SW 1271 (cell line): ENCODE measurements around the gene PCGF6.
A peak's percentile ranks its signal among the peaks of the same experiment; 100 is the strongest.
"Not testable (repeated sequence)": the region's sequence is repeated elsewhere in the genome, so short reads cannot be mapped to it uniquely, and the experiment has no call there.

Experiments used
- DNase-seq, 2 experiments: peaks; one replicate each; lab custom pipeline; 2025; lab: John Stamatoyannopoulos, UW

Gene PCGF6

DNA sequence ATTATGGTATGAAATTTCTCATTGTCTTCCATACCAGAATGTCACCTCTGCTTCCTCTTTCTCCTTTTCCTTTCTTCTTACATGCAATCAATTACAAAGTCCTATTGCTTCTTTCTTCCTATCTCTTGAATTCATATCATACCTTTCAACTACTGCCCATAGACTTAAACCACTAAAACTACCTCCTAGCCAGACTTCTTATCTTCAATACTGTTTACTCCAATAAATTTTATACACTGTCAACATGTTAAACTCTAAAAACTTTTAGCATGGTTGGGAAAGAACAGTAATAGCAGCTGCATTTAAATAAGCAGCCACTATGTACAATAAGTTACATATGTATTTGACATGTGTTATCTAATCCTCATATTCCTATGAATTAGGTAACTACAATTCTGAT is 34.9 kb downstream of the PCGF6 start:
- no peak for DNase-seq

DNA sequence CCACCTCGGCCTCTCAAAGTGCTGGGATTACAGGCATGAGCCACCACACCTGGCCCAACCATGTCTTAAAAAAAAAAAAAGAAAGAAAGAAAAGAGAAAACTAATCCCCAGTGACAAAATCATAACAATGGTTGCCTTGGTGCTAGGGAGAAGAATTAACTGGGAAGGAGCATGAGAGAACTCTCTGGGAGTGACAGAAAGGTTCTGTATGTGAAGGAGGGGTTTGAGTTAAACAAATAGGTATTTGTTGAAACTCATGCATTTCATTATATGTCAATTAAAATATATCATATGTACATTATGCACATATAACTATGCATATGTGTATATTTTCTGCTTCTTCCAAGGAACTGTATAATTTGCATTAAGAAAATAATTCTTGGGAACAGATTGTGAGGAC is 40.7 kb downstream of the PCGF6 start:
- no peak for DNase-seq

DNA sequence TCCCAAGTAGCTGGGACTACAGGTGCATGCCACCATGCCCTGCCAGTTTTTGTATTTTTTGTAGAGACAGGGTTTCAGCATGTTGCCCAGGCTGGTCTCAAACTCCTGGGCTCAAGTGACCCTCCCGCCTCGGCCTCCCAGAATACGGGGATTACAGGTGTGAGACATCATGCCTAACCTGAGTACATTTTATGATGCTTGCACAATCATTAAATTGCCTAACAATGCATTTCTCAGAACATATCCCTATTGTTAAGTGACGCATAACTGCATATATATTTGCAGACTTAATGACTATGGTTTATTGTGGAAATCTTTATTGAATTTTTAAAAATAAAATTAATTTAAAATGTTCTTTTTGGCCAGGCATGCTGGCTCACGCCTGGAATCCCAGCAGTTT is 43.3 kb downstream of the PCGF6 start:
- no peak for DNase-seq

DNA sequence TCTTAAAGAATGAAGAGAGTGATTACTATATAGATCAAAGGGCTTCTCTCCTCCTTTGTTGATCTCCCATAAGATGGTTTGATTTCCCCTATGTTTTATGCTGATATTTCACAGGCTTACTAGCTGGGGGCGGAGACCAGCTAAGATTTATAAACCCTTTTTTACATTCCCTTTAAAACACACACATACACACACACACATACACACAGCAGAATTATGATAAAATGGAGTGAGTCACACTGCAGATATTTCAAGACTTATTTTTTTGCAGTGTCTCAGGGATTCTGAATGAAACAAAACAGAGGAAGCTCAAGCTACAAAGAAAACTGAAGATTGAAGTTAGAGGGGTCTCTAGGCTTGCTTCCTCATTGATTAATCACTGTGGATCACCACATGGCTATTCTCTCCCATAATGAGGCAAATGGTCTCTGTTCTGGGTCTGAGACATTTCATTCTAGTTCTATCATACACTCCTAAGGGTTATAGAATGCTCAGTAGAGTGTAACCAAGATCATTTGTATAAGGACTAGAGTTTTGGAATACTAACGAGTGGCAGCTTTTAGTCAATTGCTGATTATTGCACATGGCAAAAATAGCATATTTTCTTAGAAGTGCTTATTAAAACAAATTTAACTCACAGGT is 55.4 kb downstream of the PCGF6 start:
- no peak for DNase-seq

DNA sequence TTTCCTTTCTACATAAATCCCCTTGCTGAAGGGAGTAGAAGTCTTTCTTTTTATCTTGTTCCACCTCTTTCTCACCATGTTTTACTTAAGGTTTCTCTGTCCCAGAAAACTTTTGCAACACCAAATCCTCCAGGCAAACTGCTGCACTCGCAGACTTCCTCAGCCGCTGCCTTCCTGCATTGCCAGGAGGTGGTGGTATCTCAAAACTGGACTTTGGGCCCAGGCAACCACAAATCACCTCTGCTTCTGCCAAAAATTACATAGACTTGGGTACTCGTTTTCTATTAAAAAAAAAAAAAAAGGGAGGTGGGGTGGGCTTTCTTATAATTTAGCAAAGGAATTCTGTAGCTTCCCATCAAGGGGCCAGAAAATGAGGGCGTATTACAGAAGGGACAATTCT is 59.4 kb downstream of the PCGF6 start:
- DNase-seq: no peak

DNA sequence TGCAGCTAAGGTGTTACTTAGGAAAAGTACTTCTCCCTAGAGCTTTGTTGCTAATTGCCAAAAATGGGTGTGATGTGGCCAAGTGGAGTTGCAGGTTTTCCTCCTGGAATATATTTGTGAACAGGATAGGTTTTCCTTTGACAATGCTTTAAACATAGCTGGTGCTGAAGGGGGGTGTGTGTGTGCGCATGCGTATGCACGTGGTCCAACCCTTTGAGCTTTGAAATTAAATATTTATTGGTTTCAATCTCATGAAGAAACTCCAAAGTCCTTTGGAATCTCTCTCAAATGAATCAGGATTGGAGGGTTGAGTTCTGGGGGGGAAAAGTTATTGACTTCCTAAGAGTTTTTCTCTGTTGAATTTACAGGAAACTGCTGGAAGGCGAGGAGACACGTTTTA is 62.9 kb downstream of the PCGF6 start:
- DNase-seq: no peak

DNA sequence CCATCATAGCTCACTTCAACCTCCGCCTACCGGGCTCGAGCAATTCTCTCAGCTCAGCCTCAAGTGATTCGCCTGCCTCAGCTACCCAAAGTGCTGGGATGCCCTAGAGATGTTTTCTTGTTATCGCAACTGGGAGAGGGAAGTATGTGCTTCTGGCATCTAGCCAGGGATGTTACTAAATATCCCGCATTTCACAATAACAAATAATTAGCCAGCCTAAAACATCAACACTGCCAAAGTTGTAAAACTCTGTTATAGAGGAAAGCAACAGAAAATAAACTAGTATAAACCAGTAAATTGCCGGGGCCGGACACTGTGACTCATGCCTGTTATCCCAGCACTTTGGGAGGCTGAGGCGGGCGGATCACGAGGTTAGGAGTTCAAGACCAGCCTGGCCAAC is 66.8 kb downstream of the PCGF6 start:
- no peak for DNase-seq

DNA sequence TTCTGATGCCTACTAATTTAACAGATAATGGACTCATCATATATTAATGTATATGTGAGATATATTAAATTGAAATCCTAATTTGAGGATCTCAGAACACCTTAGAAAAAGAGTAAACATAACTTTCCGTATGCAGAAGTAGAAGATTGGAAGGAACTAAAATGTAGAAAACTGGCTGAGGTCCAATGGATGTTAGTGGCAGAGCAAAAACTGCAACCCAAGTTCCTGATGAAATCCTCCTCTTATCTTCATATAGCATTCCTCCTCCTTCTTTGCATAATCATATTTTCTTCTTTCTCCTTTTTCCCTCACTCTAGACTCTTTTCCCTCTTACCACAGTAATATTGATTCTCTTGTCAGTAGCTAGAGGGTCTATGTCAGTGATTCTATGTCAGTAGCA is 68.0 kb downstream of the PCGF6 start:
- no peak for DNase-seq

DNA sequence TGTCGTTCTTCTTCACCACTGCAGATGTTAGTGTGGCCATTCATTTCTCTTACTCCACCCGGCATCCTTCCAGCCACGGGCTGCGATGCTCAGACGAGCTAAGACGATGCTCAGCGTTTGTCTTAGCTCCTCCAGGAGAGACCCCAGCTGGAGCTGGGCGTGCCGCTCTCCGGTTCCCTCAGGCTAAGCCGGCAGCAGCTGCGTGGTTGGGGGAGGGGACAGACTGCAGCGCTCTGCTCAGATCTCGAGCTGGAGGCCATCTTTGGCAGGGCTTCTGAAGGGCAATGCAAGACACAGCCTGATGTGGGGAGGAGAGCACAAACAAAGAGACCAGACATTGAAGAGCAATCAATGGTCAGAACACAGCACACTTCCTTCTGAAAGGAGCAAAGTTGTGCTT is 69.2 kb downstream of the PCGF6 start:
- DNase-seq: no peak

DNA sequence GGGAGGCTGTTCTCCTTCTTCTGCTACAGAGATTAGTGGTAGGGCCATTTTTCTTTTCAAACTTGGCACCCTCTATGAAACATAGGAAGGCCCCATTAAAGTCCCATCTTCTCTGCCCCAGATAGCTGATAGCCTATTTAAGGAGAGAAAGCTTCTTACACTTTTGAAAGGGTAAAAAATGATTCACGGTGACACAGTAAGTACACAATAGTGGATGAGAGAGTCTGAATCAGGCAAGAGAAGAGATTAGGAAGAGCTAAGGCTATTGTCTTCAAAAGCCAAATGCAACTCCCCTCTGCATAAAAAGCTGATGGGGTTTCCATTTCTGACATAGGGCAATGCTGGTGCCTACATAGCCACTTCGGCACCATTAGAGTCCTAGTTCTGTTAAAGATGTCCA is 70.4 kb downstream of the PCGF6 start:
- DNase-seq: no peak

DNA sequence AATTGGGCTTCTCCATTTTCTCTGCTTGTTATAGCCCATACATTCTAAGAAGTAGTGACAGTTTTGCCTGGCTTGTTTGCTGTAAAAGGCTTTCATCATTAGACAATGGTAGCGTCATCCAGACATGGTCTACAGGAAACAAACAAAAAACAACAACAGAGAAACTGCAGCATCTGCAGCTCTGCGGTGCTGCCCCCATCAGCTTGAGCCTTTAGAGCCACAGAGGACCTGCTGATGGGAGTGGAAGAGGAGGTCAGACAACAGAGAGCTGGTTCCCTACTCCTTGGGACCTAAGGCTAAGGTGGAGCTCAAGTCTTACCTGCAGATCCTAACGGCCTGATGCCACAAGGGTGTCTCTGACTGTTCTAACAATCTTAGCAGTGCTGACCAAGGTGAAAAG is 70.9 kb downstream of the PCGF6 start:
- DNase-seq: no peak

DNA sequence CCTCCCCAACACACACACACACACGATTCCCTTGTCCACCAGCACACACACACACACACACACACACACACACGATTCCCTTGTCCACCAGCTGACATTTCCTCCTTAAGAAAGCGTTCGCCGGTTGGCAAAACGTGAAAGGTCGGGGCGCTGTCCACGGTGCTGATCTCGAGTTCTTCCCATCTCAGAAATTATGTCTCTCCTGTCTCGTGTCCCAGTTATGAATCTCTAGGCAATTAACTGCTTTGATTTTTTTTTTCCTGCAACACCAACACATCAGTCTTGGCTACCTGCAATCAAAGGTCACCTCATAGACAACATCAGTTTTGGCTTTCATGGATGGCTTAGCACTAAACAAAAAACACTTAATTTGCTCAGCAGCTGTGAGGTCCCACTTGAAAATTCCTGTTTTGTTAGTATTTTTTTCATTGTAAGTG is 72.1 kb downstream of the PCGF6 start:
- peak in 1 of 2 experiments; percentile 15 for DNase-seq

DNA sequence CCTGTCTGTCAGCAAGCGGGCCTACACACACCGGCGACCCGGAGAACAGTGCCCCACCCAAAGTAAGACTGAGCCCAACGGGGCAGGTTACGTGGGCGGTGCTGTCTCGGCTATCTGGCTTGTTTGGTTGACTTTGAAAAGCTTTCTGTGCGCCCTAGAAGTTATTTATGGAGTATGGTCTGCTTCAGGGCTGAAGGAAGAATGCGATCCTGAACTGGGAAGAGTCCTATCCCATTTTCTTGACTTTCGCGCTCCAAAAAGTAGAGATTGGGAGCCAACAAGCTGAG is 72.5 kb downstream of the PCGF6 start:
- no peak for DNase-seq

DNA sequence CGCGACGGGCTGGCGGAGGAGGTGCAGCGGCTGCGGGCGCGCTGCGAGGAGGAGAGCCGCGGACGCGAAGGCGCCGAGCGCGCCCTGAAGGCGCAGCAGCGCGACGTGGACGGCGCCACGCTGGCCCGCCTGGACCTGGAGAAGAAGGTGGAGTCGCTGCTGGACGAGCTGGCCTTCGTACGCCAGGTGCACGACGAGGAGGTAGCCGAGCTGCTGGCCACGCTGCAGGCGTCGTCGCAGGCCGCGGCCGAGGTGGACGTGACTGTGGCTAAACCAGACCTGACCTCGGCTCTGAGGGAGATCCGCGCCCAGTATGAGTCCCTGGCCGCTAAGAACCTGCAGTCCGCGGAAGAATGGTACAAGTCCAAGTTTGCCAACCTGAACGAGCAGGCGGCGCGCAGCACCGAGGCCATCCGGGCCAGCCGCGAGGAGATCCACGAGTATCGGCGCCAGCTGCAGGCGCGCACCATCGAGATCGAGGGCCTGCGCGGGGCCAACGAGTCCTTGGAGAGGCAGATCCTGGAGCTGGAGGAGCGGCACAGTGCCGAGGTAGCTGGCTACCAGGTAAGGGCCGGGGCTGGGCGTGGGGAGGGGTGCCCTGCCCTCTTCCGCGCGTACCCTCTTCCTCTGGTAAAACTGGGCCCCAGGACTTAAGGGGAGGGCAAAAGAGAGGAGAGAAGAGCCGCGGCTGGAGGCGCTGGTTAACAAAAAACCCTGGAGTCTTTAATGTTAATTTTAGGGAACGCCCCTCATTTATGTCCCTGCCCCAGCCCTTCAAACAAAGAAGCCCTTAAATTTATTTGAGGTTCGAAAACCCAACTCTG is 73.0 kb downstream of the PCGF6 start:
- DNase-seq: no peak

DNA sequence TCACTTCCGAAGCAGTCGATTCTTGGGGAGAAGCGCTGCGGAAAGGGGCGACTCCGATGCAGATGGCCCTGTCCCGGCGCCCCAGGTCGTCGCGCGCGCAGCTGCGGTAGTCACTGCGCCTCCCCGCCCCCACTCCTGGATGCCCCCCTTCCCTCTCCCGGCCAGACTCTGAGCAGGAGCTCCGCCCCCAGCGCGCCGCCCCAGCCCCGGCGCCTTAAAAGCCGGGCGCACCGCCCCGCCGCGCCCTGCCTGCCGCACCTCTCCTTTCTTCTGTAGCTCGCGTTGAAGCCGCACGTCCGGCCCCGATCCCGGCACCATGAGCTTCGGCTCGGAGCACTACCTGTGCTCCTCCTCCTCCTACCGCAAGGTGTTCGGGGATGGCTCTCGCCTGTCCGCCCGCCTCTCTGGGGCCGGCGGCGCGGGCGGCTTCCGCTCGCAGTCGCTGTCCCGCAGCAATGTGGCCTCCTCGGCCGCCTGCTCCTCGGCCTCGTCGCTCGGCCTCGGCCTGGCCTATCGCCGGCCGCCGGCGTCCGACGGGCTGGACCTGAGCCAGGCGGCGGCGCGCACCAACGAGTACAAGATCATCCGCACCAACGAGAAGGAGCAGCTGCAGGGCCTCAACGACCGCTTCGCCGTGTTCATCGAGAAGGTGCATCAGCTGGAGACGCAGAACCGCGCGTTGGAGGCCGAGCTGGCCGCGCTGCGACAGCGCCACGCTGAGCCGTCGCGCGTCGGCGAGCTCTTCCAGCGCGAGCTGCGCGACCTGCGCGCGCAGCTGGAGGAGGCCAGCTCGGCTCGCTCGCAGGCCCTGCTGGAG is 73.8 kb downstream of the PCGF6 start, which contains the start of gene INA:
Gene INA, plus strand, starts transcription at position 243 of the 817 bp plus-strand sequence. Its CDS starts 74 bp downstream, at position 317.
- DNase-seq: peak; percentile 10 to 60

DNA sequence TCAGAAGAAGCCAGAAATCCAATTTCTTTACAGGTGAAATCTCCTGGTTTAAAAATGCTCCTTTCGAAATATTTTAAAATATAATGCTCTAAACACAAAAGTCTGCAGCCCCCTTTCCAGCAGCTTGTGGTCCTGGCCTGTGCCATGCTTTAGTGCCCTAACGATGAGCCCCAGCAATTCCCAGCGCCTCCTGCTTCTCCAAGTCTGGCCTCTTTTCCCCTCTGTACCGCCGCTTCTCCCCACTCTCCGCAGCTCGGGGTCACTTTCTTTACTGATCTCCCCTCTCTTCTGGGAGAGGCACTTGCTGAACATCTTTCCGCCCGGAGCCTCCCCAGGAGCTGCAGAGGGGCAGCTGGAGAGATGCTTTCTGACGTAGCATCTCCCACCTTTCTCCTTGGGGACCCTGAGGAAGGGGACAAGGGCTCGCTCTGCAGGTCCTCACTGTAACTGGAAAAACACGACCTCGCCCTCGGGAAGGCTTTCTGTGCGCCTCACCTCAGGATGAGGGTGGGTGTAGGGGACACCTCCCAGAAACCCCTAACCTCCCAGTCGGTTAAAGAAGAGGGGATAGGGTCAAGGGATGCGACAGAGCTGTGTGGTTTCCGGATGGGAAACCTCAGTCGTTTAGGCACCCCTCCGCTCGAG is 74.6 kb downstream of the PCGF6 start:
- DNase-seq: no peak

DNA sequence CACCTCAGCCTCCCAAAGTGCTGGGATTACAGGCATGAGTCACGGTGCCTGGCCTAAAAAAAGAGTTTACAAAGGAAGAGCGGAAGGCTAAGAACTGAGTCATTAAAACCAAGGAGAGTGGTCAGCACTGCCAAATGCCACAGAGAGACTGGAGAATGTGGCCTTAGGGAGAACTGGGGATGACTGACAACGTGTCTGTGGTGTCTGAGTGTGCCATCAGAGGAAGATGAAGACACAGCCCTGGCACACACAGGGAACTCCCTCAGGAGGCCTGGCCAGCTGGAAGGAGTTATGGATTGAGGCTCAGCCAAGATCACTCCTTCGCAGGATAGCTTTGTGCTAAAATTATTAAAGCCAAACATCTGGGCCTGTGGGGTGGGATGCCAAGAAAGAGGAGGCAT is 77.9 kb downstream of the PCGF6 start:
- peak; percentile 93 to 98 for DNase-seq

DNA sequence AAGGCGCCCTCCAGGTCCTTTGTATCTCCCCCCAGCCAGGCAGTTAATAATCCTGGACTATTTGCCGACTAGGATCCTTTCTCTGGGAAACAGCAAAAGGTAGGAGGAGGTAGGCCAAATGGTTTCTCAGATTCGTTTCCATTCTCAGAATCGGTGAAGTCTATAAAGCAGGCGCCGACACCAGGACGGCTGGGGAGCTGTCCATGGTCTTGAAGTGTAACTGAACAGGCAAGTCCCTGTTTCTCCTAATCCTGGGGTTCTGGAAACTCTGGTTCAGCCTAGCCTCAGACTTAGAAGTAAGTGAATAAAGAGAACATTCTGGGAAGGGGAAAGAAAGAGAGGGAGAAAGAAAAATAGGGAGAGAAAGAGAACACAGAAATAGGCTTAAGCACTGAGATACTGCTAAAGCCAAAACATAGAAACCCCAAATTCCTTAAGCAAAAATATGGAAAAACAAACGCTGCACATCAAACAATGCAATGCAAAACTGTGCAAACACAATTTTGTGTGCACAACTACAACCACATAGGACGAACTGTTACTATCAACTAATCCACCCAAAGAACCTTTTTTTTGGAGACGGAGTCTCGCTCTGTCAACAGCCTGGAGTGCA is 85.1 kb downstream of the PCGF6 start:
- no peak for DNase-seq

DNA sequence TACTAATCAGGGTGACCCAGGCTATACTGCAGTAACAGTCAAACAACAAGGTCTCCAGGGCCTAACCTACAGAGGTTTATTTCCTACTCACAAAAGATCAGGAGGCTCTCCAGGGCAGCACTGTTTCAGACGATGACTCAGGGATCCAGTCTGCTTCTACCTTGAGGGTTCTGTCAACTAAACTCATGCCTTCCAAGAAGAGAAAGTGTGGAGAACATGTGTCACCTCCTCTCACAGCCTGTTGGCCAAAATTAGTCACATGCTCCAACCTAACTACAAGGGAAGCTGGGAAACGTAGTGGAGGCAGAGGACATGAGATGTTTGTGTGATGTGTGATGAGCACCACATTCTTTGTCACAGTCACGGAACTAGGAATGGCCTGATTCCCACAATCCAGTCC is 88.7 kb downstream of the PCGF6 start:
- no peak for DNase-seq

DNA sequence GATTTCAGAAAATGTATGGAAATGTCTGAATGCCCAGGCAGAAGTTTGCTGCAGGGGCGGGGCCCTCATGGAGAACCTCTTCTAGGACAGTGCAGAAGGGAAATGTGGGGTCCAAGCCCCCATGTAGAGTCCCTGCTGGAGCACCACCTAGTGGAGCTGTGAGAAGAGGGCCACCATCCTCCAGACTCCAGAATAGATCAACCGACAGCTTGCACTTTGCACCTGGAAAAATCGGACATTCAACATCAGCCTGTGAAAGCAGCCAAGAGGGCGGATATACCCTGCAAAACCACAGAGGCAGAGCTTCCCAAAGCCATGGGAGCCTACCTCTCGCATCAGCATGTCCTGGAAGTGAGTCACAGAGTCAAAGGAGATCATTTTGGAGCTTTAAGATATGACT is 91.0 kb downstream of the PCGF6 start:
- no peak for DNase-seq

DNA sequence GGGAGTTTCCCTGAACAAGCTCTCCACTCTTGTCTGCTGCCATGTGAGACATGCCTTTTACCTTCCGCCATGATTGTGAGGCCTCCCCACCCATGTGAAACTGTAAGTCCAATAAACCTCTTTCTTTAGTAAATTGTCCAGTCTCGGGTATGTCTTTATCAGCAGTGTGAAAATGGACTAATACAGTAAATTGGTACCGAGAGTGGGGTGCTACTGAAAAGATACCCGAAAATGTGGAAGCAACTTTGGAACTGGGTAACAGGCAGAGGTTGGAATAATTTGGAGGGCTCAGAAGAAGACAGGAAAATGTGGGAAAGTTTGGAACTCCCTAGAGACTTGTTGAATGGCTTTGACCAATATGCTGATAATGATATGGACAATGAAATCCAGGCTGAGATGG is 92.0 kb downstream of the PCGF6 start:
- not testable (repeated sequence) for DNase-seq

DNA sequence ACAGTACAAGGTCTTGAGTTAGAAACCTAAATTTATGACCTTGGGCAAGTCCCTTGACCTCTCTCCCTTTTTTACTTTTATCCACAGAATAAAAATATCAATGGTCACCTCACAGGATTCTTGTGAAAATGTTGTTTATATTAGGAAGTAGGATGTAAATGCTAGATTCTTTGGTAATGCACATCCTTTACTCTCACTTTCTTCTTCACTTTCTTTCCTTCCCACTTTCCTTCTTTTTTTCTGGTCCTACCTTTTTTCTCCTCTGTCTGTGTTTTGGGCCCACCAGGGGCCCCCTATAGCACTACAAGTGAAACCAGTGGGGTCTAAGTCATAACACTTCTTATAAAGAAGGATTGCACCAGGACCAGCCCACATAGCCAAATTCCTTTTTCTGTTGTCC is 93.1 kb downstream of the PCGF6 start:
- DNase-seq: no peak
